GM03348 (cell line): ENCODE results near the gene CST6.
"Not testable (repeated sequence)": the region's sequence is repeated elsewhere in the genome, so short reads cannot be mapped to it uniquely, and the experiment has no call there.

Experiments used
- DNase-seq: peaks from one replicate; pipeline ENCODE4 v3.0.0; 2012; ENCODE audit warnings: low spot score

CST6 gene

GRCh38 chr11:65983589-65983987 is 28.2 kb upstream of the CST6 start:
- no peak for DNase-seq

GRCh38 chr11:65987336-65987735 is 24.5 kb upstream of the CST6 start:
- no peak for DNase-seq

- DNase-seq: peak; percentile 91
Measured at GRCh38 chr11:65988791-65989592, 22.8 kb upstream of the CST6 start.

GRCh38 chr11:65992056-65992455 is 19.8 kb upstream of the CST6 start:
- no peak for DNase-seq

GRCh38 chr11:65997286-65997685 is 14.5 kb upstream of the CST6 start:
- DNase-seq: no peak

- peak; percentile 95 for DNase-seq
Measured at GRCh38 chr11:66001942-66002647, 9.7 kb upstream of the CST6 start, which contains the start of the genes BANF1 and EIF1AD. Gene BANF1, plus strand, starts transcription at chr11:66002503. Its CDS starts 748 bp downstream, at chr11:66003251. Gene EIF1AD, minus strand, starts transcription at chr11:66002157. Its CDS starts 1,768 bp downstream, at chr11:66000389.

- DNase-seq: peak; percentile 90
Measured at GRCh38 chr11:66002648-66003225, 9.1 kb upstream of the CST6 start.

GRCh38 chr11:66003291-66003690 is 8.5 kb upstream of the CST6 start:
- DNase-seq: no peak

GRCh38 chr11:66004186-66004585 is 7.6 kb upstream of the CST6 start:
- no peak for DNase-seq

- DNase-seq: no peak
Measured at GRCh38 chr11:66006134-66006890, 5.5 kb upstream of the CST6 start.

GRCh38 chr11:66006891-66007176 is 5.0 kb upstream of the CST6 start:
- DNase-seq: no peak

- no peak for DNase-seq
Measured at GRCh38 chr11:66007201-66007634, 4.6 kb upstream of the CST6 start.

- DNase-seq: no peak
Measured at GRCh38 chr11:66008095-66008467, 3.7 kb upstream of the CST6 start.

GRCh38 chr11:66008468-66009101 is 3.2 kb upstream of the CST6 start:
- DNase-seq: no peak

GRCh38 chr11:66010036-66010435 is 1.8 kb upstream of the CST6 start:
- DNase-seq: not testable (repeated sequence)

- DNase-seq: peak; percentile 46
Measured at GRCh38 chr11:66011239-66011784, 496 bp upstream of the CST6 start.

- no peak for DNase-seq
Measured at GRCh38 chr11:66012371-66012945, 650 bp downstream of the CST6 start.

- no peak for DNase-seq
Measured at GRCh38 chr11:66012946-66013761, 1.3 kb downstream of the CST6 start.

GRCh38 chr11:66013762-66014100 is 1.9 kb downstream of the CST6 start:
- no peak for DNase-seq

- no peak for DNase-seq
Measured at GRCh38 chr11:66014804-66015453, 3.1 kb downstream of the CST6 start.
